ENCODE results near the gene PRPF19. TPM values are rescaled to one million over a fixed set of nuclear protein-coding genes. Genes with fewer than 3 reads are reported as not detected.
A peak's percentile ranks its signal among the peaks of the same experiment; 100 is the strongest.

The PRPF19 gene
- total RNA-seq, 1 donor from 2014 or later: 74.4 TPM

GRCh38 chr11:60880643-60881282 lies 25.6 kb downstream of the PRPF19 start:
- H3K27ac Mint-ChIP-seq (ENCODE audit: unreplicated experiment): peak overlapping the region; percentile 53
- DNase-seq: no peak

DNA sequence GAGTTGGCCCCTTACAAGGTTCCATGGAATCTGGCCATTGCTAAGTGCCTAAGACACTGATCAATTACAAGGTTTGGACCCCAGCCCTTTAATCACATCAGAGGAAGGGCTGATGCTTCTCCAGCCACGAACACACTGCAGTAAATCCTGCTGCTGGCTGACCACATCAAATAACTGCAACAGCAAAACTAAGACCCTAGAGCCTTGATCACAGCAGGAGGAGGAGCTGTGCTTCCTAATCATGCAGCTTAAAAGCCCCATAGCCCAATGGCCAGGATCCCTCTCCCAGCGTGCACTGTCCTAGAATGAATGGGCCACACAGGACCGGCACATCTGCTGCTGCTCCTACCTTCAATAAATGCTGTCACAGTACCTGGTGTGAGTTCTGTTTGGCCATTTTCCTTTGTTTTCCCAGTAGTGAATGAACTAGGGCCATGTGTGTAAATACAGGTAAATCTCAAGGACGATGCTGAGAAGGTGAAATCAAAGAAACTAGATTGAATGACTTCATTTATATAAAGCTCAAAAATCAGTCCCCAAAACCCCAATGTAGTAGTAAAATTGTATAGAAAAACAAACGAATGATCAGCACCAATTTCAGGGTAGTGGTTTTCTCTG lies 26.3 kb downstream of the PRPF19 start:
- no peak overlapping the region for H3K27ac Mint-ChIP-seq (ENCODE audit: unreplicated experiment)
- H3K27me3 Mint-ChIP-seq (ENCODE audit: unreplicated experiment): peaks cover 2% of the 10 kb centered on the region
- H3K4me3 Mint-ChIP-seq (ENCODE audit: unreplicated experiment): no peak overlapping the region
- no peak for TF ChIP-seq CTCF (IDR thresholded peaks at IDR 0.05; ENCODE audit: partially characterized antibody, unreplicated experiment)
- no peaks in the 10 kb centered on the region for H3K9me3 Mint-ChIP-seq (ENCODE audit: unreplicated experiment)
- no peak for DNase-seq
- H3K4me1 Mint-ChIP-seq (ENCODE audit: low read depth, unreplicated experiment): no peaks in the 10 kb centered on the region
- H3K36me3 Mint-ChIP-seq (ENCODE audit: unreplicated experiment): no peaks in the 10 kb centered on the region

More at GRCh38 chr11:60880643-60881282, 25.6 kb downstream of the PRPF19 start:
- H3K4me3 Mint-ChIP-seq (ENCODE audit: unreplicated experiment): no peak overlapping the region
- H3K36me3 Mint-ChIP-seq (ENCODE audit: unreplicated experiment): no peaks in the 10 kb centered on the region
- no peaks in the 10 kb centered on the region for H3K9me3 Mint-ChIP-seq (ENCODE audit: unreplicated experiment)
- no peaks in the 10 kb centered on the region for H3K4me1 Mint-ChIP-seq (ENCODE audit: low read depth, unreplicated experiment)
- peaks cover 2% of the 10 kb centered on the region for H3K27me3 Mint-ChIP-seq (ENCODE audit: unreplicated experiment)
- TF ChIP-seq CTCF (IDR thresholded peaks at IDR 0.05; ENCODE audit: partially characterized antibody, unreplicated experiment): no peak

- H3K9me3 Mint-ChIP-seq (ENCODE audit: unreplicated experiment): no peaks in the 10 kb centered on the region
- H3K4me3 Mint-ChIP-seq (ENCODE audit: unreplicated experiment): no peak overlapping the region
- H3K36me3 Mint-ChIP-seq (ENCODE audit: unreplicated experiment): no peaks in the 10 kb centered on the region
- no peak overlapping the region for H3K27ac Mint-ChIP-seq (ENCODE audit: unreplicated experiment)
- H3K27me3 Mint-ChIP-seq (ENCODE audit: unreplicated experiment): peaks cover 2% of the 10 kb centered on the region
- no peak for DNase-seq
- H3K4me1 Mint-ChIP-seq (ENCODE audit: low read depth, unreplicated experiment): no peaks in the 10 kb centered on the region
- TF ChIP-seq CTCF (IDR thresholded peaks at IDR 0.05; ENCODE audit: partially characterized antibody, unreplicated experiment): no peak
Observed at GRCh38 chr11:60879104-60879503, 27.3 kb downstream of the PRPF19 start.

DNA sequence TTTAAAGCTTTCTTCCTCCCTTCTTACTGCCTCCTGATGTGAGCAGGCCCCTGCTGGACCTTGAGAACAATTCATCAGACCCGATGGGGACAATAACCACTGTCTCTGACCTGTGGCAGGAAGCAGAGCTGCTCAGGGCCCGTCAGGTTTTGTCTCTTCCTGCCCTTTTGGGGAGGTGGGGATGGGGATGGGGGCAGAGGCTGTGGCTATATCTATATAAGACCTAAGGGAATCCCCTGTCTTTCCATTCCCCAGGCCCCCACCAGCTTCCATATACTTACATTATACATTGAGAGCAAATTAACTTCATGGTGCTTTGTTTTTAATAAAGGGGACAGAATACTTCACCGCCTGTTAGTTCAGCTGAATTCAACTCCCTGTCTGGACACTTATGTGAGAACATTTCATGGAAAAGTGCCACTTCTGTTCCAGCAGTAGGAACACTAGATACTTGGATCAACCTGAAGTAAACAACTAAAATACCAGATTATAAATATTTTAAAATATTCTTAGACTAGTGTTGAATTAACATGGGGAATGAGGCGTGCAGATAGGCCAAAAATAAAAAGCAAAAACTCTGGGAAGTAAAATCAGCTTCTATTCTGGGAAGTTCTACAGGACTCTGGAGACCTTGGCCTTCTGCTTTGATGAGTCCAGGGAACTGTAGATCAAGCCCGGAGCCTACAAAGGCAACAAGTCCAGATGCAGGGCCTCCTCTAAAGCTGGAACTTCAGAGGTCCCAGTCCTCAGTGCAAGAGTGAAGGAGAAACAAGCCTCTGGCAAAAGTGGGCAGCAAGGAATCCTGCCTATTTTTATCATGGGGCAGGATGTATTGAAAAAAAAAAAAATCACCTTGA lies 27.9 kb downstream of the PRPF19 start:
- H3K27ac Mint-ChIP-seq (ENCODE audit: unreplicated experiment): no peak overlapping the region
- H3K4me3 Mint-ChIP-seq (ENCODE audit: unreplicated experiment): no peak overlapping the region
- no peak for TF ChIP-seq CTCF (IDR thresholded peaks at IDR 0.05; ENCODE audit: partially characterized antibody, unreplicated experiment)
- no peaks in the 10 kb centered on the region for H3K4me1 Mint-ChIP-seq (ENCODE audit: low read depth, unreplicated experiment)
- H3K36me3 Mint-ChIP-seq (ENCODE audit: unreplicated experiment): no peaks in the 10 kb centered on the region
- no peak for DNase-seq
- H3K9me3 Mint-ChIP-seq (ENCODE audit: unreplicated experiment): no peaks in the 10 kb centered on the region
- peaks cover 2% of the 10 kb centered on the region for H3K27me3 Mint-ChIP-seq (ENCODE audit: unreplicated experiment)

- no peak for DNase-seq
- H3K9me3 Mint-ChIP-seq (ENCODE audit: unreplicated experiment): no peaks in the 10 kb centered on the region
- H3K27me3 Mint-ChIP-seq (ENCODE audit: unreplicated experiment): peaks cover 5% of the 10 kb centered on the region
- H3K4me3 Mint-ChIP-seq (ENCODE audit: unreplicated experiment): no peak overlapping the region
- no peak overlapping the region for H3K27ac Mint-ChIP-seq (ENCODE audit: unreplicated experiment)
- peaks cover 3% of the 10 kb centered on the region for H3K4me1 Mint-ChIP-seq (ENCODE audit: low read depth, unreplicated experiment)
- no peak for TF ChIP-seq CTCF (IDR thresholded peaks at IDR 0.05; ENCODE audit: partially characterized antibody, unreplicated experiment)
- no peaks in the 10 kb centered on the region for H3K36me3 Mint-ChIP-seq (ENCODE audit: unreplicated experiment)
Observed at GRCh38 chr11:60876168-60876485, 30.3 kb downstream of the PRPF19 start.

All from glutamatergic neuron (in vitro differentiated cells).